ENCODE measurements around the gene ELMO1.

Gene ELMO1

DNA sequence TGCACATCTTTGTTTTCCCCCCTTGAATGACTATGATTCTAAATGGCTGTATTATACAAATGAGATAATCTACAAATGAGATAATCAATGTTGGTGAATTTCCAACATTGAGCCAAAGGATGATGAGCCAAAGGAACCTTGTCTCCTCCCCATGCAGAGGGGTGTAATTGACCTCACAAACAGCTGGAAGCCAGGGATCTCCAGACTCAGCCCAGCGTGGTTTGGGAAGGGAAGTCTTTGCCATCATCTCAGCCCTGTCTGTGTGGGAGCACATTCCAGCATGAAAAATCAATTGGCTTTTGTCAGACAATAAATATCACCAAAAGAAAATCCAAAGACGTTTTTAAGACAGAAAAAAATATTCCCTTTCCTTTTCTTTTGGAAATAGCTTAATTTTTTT is 452.9 kb downstream of the ELMO1 start:
- Histone ChIP-seq H4K20me1 (ENCODE audit: control insufficient read depth, insufficient read depth, low read depth, low read length) (no peaks in the 10 kb centered on the region), H3K79me2 (ENCODE audit: control insufficient read depth, low read length) (no peaks in the 10 kb centered on the region), H3K27ac (ENCODE audit: low read depth, low read length) (no peak overlapping the region), H3K4me2 (ENCODE audit: low read length) (no peak overlapping the region), H3K36me3 (ENCODE audit: control insufficient read depth, low read length) (no peaks in the 10 kb centered on the region), H3K4me1 (ENCODE audit: control insufficient read depth, low read length) (no peaks in the 10 kb centered on the region), H3F3A (ENCODE audit: control insufficient read depth, insufficient read depth) (no peaks in the 10 kb centered on the region), H3K9me3 (ENCODE audit: control insufficient read depth, insufficient read depth, low read length) (no peaks in the 10 kb centered on the region), H3K27me3 (ENCODE audit: control insufficient read depth, low read length) (no peaks in the 10 kb centered on the region), H3K9me2 (replicated peaks; ENCODE audit: control insufficient read depth, low read length) (no peaks in the 10 kb centered on the region), H3K4me3 (ENCODE audit: low read length) (no peak overlapping the region)
- TF ChIP-seq, protein P1, sequence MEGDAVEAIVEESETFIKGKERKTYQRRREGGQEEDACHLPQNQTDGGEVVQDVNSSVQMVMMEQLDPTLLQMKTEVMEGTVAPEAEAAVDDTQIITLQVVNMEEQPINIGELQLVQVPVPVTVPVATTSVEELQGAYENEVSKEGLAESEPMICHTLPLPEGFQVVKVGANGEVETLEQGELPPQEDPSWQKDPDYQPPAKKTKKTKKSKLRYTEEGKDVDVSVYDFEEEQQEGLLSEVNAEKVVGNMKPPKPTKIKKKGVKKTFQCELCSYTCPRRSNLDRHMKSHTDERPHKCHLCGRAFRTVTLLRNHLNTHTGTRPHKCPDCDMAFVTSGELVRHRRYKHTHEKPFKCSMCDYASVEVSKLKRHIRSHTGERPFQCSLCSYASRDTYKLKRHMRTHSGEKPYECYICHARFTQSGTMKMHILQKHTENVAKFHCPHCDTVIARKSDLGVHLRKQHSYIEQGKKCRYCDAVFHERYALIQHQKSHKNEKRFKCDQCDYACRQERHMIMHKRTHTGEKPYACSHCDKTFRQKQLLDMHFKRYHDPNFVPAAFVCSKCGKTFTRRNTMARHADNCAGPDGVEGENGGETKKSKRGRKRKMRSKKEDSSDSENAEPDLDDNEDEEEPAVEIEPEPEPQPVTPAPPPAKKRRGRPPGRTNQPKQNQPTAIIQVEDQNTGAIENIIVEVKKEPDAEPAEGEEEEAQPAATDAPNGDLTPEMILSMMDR (IDR thresholded peaks at IDR 0.05; ENCODE audit: low read depth, low read length, poor library complexity, severe bottlenecking), result no peak
- TF ChIP-seq EZH2phosphoT487 (IDR thresholded peaks at IDR 0.05; ENCODE audit: borderline replicate concordance, low read length), result no peak

DNA sequence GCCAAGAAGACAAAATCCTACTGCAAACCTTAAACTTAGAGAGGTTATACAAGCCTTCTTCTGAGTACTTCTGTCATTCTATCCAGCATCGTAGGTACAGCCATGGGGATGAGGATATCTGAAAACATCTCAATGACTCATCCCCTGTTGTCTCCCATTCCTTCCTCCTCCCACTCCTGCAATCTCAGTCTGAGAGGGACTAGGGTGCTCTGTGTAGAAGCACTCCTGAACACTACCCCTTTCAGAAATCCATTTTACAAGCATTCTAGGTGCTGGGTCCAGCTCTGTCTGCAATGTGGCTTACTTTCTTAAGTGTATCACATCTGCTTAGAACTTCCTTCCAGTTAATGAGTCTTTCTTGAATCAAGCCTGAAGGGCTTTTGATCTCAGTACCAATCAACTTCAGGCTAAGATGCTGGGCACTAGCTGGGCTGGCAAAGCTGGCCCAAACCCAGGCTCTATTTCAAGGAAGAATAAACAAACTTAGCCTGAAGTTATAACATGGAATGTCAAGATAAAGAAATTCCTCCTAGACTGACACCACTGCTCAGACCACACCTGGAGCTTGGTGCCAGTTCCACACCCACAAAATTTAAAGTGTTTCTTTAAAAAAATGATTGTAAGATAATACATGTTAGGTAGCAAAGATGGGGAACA is 454.1 kb downstream of the ELMO1 start:
- Histone ChIP-seq H3K9me3 (ENCODE audit: control insufficient read depth, insufficient read depth, low read length) (no peaks in the 10 kb centered on the region), H3K4me3 (ENCODE audit: low read length) (no peak overlapping the region), H3F3A (ENCODE audit: control insufficient read depth, insufficient read depth) (no peaks in the 10 kb centered on the region), H3K4me2 (ENCODE audit: low read length) (no peak overlapping the region), H3K79me2 (ENCODE audit: control insufficient read depth, low read length) (no peaks in the 10 kb centered on the region), H3K27ac (ENCODE audit: low read depth, low read length) (no peak overlapping the region), H4K20me1 (ENCODE audit: control insufficient read depth, insufficient read depth, low read depth, low read length) (no peaks in the 10 kb centered on the region), H3K4me1 (ENCODE audit: control insufficient read depth, low read length) (no peaks in the 10 kb centered on the region), H3K27me3 (ENCODE audit: control insufficient read depth, low read length) (no peaks in the 10 kb centered on the region), H3K9me2 (replicated peaks; ENCODE audit: control insufficient read depth, low read length) (no peaks in the 10 kb centered on the region), H3K36me3 (ENCODE audit: control insufficient read depth, low read length) (no peaks in the 10 kb centered on the region)
- TF ChIP-seq EZH2phosphoT487 (IDR thresholded peaks at IDR 0.05; ENCODE audit: borderline replicate concordance, low read length), result no peak
- TF ChIP-seq, protein P1 (IDR thresholded peaks at IDR 0.05; ENCODE audit: low read depth, low read length, poor library complexity, severe bottlenecking), result no peak

DNA sequence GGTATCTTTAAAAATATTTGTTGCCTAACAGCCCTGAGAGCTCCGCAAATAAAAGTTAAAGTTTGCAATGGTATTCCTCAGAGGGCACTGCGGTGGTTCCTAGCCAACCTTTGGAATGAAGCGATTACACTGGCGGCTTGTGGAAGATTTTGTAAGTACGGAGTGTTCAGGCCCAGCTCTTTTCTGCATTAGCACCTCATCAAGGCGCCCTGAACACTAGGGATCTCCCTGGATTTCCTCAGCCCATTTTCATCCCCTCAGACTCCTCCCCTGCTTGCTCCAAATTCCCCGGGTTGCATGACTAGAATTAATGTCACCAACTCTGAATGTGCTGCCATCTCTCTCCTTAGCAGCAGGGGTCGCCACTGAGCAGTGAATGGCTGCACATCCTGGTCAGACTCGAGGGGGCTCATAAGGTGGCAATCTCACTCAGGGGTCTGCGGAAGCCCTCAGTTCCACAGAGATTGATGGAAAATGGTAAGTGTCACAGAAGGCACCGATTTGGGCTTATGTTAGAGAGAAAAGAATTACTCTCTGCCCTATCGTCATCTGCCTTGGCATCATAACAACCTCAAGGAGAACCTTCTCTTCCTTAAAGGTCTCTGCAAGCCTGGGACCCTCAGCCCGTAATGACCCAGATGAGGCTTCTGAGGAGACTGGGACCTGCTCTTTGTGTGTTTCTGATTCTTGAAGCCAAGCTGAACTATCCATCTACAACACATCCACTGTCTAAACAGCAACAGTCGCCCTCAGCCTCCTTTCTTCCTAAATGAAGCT is 461.5 kb downstream of the ELMO1 start:
- no peaks in the 10 kb centered on the region for H3K27me3 ChIP-seq (ENCODE audit: control insufficient read depth, low read length)
- H3K36me3 ChIP-seq (ENCODE audit: control insufficient read depth, low read length), result no peaks in the 10 kb centered on the region
- H3K4me2 ChIP-seq (ENCODE audit: low read length), result no peak overlapping the region
- H3K9me3 ChIP-seq (ENCODE audit: control insufficient read depth, insufficient read depth, low read length), result no peaks in the 10 kb centered on the region
- no peak overlapping the region for H3K27ac ChIP-seq (ENCODE audit: low read depth, low read length)
- H3F3A ChIP-seq (ENCODE audit: control insufficient read depth, insufficient read depth), result no peaks in the 10 kb centered on the region
- no peak overlapping the region for H3K4me3 ChIP-seq (ENCODE audit: low read length)
- peaks cover 8% of the 10 kb centered on the region for H3K4me1 ChIP-seq (ENCODE audit: control insufficient read depth, low read length)
- H3K79me2 ChIP-seq (ENCODE audit: control insufficient read depth, low read length), result no peaks in the 10 kb centered on the region
- TF ChIP-seq, protein P1 (IDR thresholded peaks at IDR 0.05; ENCODE audit: low read depth, low read length, poor library complexity, severe bottlenecking), result peak; percentile 99
- TF ChIP-seq EZH2phosphoT487 (IDR thresholded peaks at IDR 0.05; ENCODE audit: borderline replicate concordance, low read length), result no peak
- H3K9me2 ChIP-seq (replicated peaks; ENCODE audit: control insufficient read depth, low read length), result no peaks in the 10 kb centered on the region
- peaks cover 19% of the 10 kb centered on the region for H4K20me1 ChIP-seq (ENCODE audit: control insufficient read depth, insufficient read depth, low read depth, low read length)
